AG08395 (cell line): ENCODE results near the gene KLHDC7A.
"Not testable (repeated sequence)": the region's sequence is repeated elsewhere in the genome, so short reads cannot be mapped to it uniquely, and the experiment has no call there.

Experiments
- DNase-seq: peaks from one replicate; pipeline ENCODE4 v3.0.0; 2012; ENCODE audit warnings: mixed read lengths, low spot score

KLHDC7A gene

DNA sequence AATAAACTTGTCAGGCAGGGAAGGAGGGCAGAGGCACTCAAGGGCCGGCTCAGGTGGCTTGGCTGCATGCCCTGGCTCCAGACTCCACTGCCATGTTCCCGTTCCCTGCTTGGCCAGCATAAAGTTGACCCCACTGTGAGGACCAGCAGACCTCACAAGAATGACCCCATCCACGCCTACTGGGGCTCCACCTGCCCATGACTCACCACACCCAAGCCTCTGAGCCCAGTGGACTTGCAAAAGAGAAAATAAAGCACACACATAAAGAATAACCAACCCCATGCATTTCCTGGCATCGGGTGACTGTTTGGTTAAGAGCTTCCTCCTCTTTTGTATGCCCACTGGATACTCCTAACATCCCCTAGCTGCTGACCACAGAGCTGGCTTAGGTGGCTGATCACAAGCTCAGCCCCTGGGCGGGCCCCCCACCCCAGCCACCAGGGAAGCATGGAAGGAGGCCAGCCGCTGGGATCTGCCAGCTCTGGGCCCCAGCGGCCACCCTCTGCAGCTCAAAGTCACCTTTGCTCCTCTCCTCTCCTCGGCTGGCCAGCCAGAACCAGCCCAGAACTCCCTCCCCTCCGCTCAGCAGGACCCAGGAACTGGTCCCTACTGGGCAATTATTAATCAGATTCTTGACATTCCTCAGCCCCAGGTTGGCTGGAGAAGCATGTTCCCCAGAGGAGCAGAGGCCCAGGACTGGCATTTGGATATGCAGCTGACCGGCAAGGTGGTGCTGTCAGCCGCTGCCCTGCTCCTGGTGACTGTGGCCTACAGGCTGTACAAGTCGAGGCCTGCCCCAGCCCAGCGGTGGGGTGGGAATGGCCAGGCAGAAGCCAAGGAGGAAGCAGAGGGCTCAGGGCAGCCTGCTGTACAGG lies at the start of gene KLHDC7A:
TSS of gene KLHDC7A (plus strand) at position 616 of the 875 bp plus-strand sequence. CDS start at position 668, 52 bp downstream.
- no peak for DNase-seq

DNA sequence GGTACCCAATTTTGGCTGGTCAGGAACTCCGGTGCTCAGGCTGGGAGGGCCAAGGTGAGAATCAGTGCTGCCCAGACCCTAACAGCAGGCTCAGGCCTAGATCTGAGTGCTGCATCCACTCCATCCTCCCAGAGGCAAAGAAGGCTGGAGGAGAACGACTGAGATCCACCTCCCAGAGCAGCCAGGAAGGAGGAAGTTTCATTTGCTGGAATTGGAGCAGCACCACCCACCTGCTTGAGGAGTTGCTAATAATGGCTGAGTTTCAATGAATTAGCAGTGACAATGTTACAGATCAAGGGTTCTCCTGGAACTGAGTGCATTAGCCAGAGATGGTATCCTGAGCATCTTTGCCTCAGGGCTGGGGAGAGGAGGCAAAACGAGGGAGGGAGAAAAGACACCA lies 46.7 kb upstream of the KLHDC7A start:
- no peak for DNase-seq

DNA sequence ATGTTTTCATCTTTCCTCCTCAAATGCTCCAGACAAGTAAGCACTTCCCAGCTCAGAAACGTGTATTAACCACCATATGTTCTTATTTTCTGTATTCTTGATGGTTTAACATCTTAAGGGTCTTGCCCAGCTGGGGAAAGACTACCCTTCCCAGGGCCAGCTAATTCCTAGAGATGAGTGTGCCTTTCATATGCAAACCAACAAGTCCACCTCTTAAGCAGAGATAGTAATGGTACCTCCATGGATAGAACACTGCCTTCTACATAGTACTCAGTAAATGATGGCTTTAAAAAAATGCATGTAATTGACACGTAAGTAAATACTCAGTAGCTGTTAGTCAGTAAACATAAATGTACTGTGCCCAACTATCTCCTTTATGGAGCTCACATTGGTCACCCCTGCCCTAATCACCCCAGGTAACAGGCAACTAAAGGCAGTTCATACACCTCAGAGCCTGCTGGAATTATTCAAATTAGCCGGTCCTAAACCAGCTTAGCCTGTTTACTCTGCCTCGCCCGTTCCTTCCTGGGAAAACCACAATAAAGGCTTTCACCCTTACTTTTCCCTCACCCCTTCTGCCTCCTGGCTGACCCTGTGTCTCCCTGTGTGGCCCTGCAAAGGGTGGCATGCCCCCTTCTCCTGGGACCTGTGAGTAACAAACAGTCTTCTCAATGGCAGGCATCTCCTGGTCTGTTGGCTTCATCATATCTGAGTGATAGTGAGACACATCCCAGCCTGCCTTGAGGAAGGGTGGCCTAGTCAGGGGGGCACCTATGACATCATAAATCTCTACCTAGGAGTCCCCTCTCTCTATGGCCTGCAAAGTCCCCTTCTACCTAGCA lies 40.1 kb upstream of the KLHDC7A start:
- DNase-seq = no peak

DNA sequence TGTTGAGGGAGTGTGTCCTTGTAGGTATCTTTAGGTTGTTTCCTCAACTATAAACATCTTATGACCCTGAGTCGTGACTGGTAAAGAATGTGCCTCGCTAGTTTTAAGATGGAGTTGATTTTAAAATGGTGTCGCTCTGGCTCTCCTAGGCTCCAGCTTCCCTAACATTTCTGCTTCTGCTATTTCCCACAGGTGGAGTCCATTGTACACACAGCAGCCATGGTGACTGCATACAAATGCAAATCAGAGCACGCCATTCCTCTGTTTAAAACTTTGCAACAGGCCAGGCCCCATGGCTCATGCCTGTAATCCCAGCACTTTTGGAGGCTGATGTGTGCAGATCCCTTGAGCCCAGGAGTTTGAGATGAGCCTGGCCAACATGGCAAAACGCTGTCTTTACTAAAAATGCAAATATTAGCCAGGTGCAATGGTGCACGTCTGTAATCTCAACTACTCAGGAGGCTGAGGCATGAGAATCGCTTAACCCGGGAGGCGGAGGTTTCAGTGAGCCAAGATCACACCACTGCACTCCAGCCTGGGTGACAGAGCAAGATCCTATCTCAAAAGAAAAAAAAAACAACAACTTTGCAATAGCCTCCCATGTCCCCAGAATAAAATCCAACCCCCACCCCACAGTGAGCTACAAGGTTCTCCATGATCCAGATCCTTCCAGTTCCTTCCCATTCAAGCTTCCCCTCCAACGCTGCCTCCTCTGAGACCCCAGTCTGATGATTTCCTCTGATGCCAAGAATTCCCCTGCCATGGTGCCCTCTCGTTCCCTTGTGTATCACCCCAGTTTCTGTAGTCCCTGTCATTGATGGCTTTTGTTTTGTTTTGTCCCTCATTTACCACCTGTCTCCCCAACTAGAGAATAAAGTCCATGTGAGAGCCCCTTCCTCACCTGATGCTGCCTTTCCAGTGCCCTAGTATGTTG lies 36.9 kb upstream of the KLHDC7A start:
- DNase-seq = no peak

DNA sequence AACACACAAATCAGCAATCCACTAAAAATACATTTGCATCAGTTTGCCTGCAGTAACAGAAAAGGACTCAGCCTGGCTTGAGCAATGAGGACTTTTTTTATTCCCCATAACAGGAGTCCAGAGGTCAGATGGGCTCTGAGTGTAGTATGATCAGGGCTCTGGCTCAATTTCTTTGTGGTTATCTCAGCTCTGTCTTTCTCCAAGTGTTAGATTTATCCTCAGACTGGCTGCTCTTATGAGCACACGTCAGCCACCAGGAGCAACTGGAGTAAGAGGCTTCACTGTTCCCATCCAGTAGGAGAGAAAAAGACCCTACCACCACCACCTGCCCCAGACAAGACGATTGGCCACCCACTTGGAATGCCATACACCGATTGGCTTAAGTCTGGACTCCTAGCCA lies 36.2 kb upstream of the KLHDC7A start:
- no peak for DNase-seq

DNA sequence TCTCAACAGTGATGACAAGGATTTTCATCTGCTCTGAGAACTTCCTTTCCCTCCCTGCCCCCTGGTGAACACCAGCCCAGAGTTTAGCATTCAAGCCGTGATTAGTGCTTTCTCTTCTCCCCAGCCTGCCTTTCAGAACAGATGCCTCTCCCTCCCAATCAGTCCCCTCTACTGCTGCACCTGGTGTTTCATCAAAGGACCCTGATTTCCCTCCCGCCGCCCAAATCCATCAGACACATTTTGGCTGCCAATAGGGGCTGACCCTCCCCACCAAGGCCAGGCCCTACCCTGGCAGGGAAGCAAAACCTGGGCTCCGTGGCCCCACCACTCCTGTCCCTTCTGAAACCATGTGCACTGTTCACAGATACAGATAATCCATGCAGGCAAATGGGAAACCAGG lies 34.0 kb upstream of the KLHDC7A start:
- no peak for DNase-seq

DNA sequence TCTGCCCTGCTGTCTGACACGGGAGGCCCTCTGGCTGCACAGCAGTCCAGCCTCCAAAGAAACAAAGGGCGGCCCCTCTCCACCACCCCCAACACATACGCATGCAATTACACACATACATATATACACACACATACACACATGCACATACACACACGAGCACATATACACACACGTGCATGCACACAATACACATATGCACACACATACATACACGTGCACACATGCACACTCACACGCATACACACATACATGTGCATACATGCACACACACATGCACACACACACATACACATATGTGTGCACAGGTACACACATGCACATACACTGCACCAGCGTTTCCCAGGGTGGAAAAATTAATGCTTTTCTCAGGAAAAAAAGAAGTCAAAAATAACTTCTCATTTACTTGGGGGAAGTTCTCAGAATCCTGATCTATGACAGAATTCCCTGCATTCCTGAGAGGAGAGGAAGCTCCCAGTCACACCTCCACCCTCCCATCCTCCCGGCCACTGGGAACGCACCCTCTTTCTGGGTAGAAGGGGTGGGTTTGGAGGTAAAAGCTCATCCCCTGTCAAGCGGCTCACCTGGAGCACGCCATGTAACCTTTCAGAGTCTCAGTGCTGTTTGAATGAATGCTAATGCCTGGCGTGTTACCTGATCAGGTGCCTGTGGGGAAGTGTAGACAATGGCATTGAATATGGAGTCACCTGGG lies 33.1 kb upstream of the KLHDC7A start:
- no peak for DNase-seq

DNA sequence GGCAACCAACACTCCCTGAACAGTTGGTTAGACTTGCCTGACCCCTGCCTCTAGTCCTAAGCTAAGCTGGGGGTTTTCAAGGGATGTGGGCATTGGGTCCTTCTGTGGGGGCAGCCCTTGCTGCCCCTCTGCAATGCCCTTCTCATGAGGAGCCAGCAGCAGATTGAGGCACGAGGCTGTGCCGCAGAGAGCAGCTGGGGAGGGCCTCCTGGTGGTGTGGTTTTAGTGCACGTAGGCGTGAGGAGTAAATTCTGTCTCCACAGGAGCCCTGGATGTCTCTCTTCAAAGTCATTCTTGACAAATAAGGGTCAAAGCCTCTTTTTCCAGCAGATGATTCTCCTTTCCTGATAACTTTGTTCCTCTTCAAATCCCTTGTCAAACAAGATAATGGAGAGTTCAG lies 31.8 kb upstream of the KLHDC7A start:
- DNase-seq = no peak

DNA sequence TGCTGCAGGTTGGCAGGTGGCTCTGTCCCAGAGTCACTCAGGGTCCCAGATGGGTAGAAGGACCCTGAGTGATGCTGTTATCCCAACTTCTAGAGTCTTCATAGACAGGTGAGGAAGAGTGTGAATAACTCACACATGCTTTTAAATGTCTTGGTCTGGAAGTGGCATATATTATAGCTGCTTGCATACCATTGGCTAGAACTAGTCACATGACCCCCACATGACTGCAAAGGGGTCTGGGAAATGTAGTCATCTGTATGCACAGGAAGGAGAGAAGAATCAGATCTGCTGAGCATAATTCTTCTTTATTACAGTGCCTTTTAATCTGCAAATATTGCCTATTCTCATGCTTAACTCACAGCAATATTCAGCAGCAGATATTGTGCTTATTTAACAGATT lies 28.2 kb upstream of the KLHDC7A start:
- no peak for DNase-seq

DNA sequence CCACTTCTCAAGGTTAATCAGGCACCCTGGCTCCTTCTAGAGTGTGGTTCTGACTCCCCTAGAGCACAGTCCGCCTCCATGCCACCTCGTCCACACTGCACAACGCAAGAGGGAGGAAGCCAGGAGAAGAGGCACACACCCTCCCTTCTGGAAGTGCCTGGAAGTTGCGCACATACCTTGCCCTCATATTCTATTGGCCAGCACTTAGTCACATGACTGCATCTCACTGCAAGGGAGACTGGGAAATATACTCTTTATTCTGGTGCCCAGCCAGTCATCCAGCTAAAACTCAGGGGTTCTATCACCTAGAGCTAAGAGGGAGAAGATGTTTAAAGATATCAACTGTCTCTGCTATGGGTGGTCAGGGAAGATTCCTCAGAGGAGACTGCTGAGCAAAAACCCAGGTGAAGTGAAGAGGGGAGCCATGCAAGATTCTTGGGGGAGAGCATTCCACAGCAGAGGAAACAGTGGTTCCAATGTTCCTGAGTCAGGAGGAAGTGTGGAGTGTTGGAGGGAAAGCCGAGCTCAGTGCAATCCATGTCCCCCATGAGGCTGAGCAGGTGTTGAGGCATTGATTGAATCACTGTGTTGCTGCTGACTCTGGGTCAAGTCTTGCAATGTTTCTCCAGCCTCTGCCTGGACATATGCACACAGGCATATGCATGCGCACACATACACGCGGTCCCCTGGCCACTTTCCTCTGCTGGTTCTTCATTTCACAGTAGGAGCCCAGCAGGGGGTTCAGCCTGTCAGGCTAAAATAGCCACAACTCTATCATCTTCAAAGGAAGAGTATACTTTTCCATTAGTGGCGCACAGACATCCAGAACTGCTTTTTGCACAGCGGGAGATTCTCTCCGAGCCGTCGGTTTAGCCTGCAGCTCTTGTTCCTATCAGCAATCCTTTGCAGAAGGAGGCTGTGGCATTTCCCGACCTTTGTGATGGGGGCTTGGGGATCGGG lies 22.3 kb upstream of the KLHDC7A start:
- no peak for DNase-seq

DNA sequence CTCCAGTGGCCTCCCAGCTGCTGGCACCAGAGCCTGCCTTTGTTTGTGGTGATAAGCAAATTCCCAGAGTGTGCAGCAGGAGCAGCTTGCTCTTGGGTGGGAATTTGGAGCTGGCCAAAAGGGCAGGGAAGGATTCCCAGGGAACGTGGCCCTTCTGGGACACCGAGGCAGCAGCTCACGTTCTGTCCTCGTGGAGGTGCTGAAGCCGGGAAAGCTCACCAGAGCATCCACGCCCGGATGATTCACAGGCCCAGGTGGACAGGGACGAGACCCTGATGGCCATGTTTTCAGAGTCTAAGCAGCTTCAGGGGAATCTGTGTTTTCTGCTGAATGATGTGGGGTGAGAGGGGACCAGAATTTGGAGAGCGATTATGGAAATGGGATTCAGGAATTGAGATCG lies 19.1 kb upstream of the KLHDC7A start:
- DNase-seq = no peak

DNA sequence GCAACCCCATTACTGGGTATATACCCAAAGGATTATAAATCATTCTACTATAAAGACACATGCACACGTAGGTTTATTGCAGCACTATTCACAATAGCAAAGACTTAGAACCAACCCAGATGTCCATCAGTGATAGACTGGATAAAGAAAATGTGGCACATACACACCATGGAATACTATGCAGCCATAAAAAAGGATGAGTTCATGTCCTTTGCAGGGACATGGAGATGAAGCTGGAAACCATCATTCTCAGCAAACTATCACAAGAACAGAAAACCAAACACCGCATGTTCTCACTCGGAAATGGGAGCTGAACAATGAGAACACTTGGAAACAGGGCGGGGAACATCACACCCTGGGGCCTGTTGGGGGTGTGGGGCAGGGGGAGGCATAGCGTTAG lies 18.2 kb upstream of the KLHDC7A start:
- not testable (repeated sequence) for DNase-seq

DNA sequence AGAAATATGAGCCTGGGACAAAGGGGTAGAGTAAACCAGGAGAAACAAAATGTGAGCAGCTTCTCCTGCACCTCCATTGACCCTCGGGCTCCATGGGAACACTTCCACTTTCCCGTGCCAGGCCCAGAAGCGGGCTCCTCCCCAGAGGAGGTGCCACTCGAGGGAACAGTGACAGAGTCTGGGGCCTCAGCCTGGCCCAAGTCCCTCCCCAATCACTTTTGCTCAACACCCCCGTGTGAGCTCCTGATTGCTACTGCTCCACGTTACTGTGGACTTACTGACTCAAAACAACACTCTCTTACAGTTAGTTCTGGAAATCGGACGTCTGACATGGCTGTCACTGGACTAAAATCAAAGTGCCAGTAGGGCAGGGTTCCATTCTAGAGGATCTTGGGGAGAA lies 17.7 kb upstream of the KLHDC7A start:
- no peak for DNase-seq

DNA sequence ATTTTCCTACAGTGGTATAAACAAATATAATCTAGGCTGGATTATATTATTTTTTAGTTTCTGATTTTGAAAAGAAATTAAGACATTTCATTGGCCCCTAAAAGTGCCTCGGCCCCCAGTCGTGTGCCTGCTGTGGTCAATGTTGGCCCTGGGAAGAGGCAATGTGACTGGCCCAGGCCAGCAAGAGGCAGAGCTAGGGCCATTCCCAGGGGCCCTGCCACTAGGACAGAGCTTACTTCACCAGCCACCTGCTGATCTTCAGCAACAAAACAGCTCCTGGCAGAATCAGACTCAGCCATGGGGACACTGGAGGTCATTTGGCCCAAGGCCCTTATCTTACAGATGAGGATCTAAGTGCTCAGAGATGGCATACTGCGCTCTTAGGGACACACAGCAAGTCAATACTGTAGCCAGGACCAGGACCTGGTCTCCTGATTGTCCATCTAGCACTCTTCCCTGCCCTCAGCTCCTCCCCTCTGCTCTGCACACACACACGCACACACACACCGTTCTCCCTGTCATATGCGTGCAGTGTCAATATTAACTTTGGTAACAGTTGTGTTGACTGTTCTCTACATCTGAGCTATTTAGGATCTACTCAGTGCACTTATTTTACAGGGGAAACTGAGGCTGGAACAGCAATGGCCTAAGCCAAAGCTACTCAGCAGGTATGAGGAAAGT lies 16.6 kb upstream of the KLHDC7A start:
- DNase-seq = no peak

DNA sequence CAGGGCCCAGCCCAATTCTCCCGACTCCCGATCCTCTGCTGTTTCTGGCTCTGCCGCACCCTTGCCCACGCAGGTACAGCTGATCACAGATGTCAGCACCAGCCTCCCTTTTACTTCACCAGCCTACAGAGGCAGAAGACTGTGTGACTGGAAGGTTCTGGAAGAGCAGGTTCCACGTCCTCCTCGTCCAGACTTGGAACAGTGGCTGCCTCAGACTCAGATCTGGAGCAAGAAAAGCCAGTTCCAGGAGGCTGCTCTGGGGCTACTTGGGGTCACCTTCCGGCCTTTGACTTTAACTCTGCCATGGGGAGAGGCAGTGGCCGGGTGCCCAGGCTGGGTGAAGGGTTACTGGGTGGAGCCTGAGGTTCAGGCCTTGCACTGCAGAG lies 16.1 kb upstream of the KLHDC7A start:
- no peak for DNase-seq

DNA sequence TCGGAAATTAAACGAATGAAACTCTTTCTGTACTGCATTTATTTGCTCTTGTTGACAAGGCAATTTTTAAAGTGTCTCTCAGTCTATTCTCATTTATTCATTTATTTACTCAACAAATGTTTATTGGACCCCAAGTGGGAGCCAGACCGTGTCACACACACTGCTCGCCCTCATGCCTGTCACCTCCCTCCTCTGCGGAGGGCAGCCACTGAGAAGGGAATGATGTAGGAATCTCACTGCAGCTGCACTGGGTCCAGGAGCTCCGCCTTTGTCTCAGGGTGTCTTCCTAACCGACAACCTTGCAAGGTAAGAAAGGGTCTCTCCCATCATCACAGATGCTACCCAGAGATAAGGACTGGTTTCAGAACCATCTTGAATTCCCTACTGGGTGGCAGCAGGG lies 14.1 kb upstream of the KLHDC7A start:
- DNase-seq = no peak

DNA sequence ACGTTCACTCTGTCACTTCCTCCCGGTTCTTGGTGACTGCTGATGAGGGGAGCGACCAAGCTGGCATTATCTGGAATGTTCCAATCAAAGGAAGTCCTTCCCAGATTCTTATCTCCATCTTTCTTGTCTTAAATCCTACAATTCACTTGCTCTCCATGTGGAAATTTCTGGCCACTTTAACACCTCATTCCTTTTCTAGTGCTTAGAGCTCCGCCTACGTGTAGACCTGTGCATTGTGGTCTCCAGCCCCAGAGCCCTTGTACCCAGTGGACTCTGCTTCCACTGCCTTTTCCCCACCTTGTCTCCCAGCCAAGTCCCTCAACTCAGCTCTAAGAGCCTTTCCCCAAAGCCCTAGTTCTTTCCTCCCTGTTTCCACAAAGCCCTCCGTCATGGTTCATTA lies 12.2 kb upstream of the KLHDC7A start:
- DNase-seq = no peak

DNA sequence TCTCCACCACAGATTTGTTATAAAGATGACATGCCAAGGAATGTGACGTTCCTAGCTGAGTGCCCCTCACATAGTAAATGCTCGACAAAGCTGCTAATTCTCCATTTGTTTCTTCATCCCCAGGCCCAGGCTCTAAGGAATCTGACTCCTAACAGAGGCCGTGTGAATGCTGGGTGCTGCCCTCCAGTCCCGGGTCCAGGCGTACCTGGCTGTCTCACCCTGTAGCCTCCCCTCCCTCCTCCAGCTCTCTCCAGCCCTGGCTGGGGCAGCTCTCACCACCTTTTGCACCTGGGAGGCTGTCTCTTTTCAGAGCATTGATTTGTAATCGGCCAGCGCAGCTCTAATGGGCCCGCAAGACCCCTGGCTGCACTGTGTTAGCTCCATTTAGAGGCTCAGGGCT lies 11.2 kb upstream of the KLHDC7A start:
- no peak for DNase-seq

DNA sequence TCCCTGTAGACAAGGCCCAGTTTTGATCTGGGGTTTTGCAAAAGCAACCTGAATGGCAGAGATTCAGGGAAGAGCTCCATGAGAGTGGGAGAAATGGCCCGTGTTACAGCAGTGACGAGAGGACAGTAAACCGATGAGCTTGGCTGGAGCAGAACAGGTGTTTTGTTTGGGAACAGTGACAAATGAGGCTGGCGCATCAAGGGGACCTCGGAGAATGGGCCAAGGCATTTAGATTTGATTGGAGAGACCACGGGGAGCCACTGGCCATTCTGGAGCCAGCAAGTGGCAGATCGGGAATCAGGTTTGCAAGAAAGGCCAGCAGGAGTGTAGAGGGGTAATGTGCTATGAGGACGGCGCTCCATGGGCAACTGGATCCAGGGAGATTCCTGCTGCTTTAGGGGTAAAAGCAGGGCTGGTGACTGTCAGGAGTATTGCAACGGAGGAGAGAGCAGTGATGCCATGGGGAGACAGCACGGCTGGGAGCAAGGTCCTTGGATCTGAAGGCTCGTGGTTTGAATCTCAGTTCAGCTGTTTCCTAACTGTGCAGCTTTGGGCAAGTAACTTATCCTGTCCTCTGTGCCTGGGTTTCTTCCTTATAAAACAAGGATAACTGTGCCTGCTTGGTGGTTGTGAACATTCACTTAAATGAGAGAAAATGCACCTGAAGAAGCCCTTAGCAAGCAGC lies 9.9 kb upstream of the KLHDC7A start:
- no peak for DNase-seq
